HEK293 (cell line): ENCODE measurements around the gene GRIK4.
A peak's percentile ranks its signal among the peaks of the same experiment; 100 is the strongest.

ENCODE experiments used
- CTCF ChIA-PET: fragments of 350-600 bp; formaldehyde crosslinking; extraction: SDS; loops from one replicate; lab custom pipeline; 2021; ENCODE audit warnings: antibody characterized with exemption; lab: Yijun Ruan, JAX
- POLR2A ChIA-PET: fragments of 300-600 bp; formaldehyde crosslinking; extraction: SDS; loops from one replicate; lab custom pipeline; 2020; ENCODE audit warnings: antibody characterized with exemption, inconsistent platforms; lab: Yijun Ruan, JAX
- H3K27ac ChIP-seq: fragments of 200-500 bp; sonication (Bioruptor generic); 2 replicates; pipeline ENCODE4 v1.5.1; 2014; ENCODE audit warnings: low read depth, low read length, control low read depth, inconsistent platforms; ENCODE audit errors: extremely low read depth
- H3K36me3 ChIP-seq, 2 experiments: fragments of 200-500 bp in 1 of 2; sonication (Bioruptor generic) in 1 of 2; 1 replicate in 1 of 2; 2 replicates in 1 of 2; pipeline ENCODE4 v1.5.1; 2014 to 2017; ENCODE audit warnings: inconsistent platforms in 2 of 2, low read length in 2 of 2; ENCODE audit not compliant: control insufficient read depth in 2 of 2, insufficient read depth in 1 of 2
- H3K4me1 ChIP-seq: fragments of 200-500 bp; sonication (Bioruptor generic); 2 replicates; pipeline ENCODE4 v1.5.1; 2014; ENCODE audit warnings: mild to moderate bottlenecking, low read length, inconsistent platforms; ENCODE audit not compliant: control insufficient read depth, insufficient read depth
- H3K4me3 ChIP-seq: 2 replicates; pipeline ENCODE4 v1.5.1; 2011; ENCODE audit warnings: low read depth, mild to moderate bottlenecking, control low read depth, low read length, moderate library complexity
- H3K9me3 ChIP-seq: fragments of 200-500 bp; sonication (Bioruptor generic); 2 replicates; pipeline ENCODE4 v1.5.1; 2014; ENCODE audit warnings: low read depth, low read length, inconsistent platforms; ENCODE audit not compliant: control insufficient read depth, insufficient read depth
- AEBP2 ChIP-seq: fragments of 450-650 bp; formaldehyde crosslinking; IDR thresholded peaks from 2 replicates; pipeline ENCODE4 v1.5.1; 2016; ENCODE audit warnings: missing biosample characterization, missing genetic modification characterization, borderline replicate concordance
- GFI1B ChIP-seq: fragments of 450-650 bp; formaldehyde crosslinking; IDR thresholded peaks from 2 replicates; pipeline ENCODE4 v1.5.1; 2016; ENCODE audit warnings: missing biosample characterization, missing genetic modification characterization
- GLI2 ChIP-seq: fragments of 450-650 bp; formaldehyde crosslinking; IDR thresholded peaks from 2 replicates; pipeline ENCODE4; 2017; ENCODE audit warnings: missing biosample characterization, missing genetic modification characterization, low read depth, borderline replicate concordance
- HOXC10 ChIP-seq: sonication (generic); formaldehyde crosslinking; IDR thresholded peaks from 2 replicates; pipeline ENCODE4 v1.8.1; 2023; ENCODE audit warnings: mild to moderate bottlenecking, missing genetic modification reagents
- SALL2 ChIP-seq: fragments of 450-650 bp; formaldehyde crosslinking; IDR thresholded peaks from 2 replicates; pipeline ENCODE4 v1.5.0; 2017; ENCODE audit warnings: missing biosample characterization, mild to moderate bottlenecking, missing genetic modification characterization, borderline replicate concordance
- SP7 ChIP-seq: fragments of 450-650 bp; formaldehyde crosslinking; IDR thresholded peaks from 2 replicates; pipeline ENCODE4 v1.5.1; 2016; ENCODE audit warnings: missing biosample characterization, missing genetic modification characterization
- ZBTB11 ChIP-seq: fragments of 450-650 bp; formaldehyde crosslinking; conservative IDR thresholded peaks from 2 replicates; pipeline ENCODE4 v1.5.1; 2016; ENCODE audit warnings: low read depth, missing biosample characterization, missing genetic modification characterization
- ZBTB20 ChIP-seq: fragments of 450-650 bp; formaldehyde crosslinking; IDR thresholded peaks from 2 replicates; pipeline ENCODE4 v1.5.1; 2016; ENCODE audit warnings: missing biosample characterization, missing genetic modification characterization
- ZBTB6 ChIP-seq: fragments of 450-650 bp; formaldehyde crosslinking; IDR thresholded peaks from 2 replicates; pipeline ENCODE4 v1.5.1; 2017; ENCODE audit warnings: missing biosample characterization, missing genetic modification characterization
- ZBTB7A ChIP-seq: fragments of 450-650 bp; formaldehyde crosslinking; IDR thresholded peaks from 2 replicates; pipeline ENCODE4 v1.5.1; 2016; ENCODE audit warnings: low read depth, missing biosample characterization, missing genetic modification characterization
- ZBTB8A ChIP-seq: fragments of 450-650 bp; formaldehyde crosslinking; IDR thresholded peaks from 2 replicates; pipeline ENCODE4 v1.5.1; 2016; ENCODE audit warnings: missing biosample characterization, missing genetic modification characterization
- ZFP3 ChIP-seq: fragments of 450-650 bp; formaldehyde crosslinking; IDR thresholded peaks from 2 replicates; pipeline ENCODE4 v1.5.1; 2016; ENCODE audit warnings: low read depth, missing biosample characterization, missing genetic modification characterization
- ZNF175 ChIP-seq: fragments of 450-650 bp; formaldehyde crosslinking; IDR thresholded peaks from 2 replicates; pipeline ENCODE4 v1.5.1; 2016; ENCODE audit warnings: missing biosample characterization, missing genetic modification characterization
- ZNF324 ChIP-seq: fragments of 450-650 bp; formaldehyde crosslinking; IDR thresholded peaks from 2 replicates; pipeline ENCODE4 v1.5.1; 2016; ENCODE audit warnings: missing biosample characterization, missing genetic modification characterization
- ZNF341 ChIP-seq: fragments of 450-650 bp; formaldehyde crosslinking; IDR thresholded peaks from 2 replicates; pipeline ENCODE4; 2016; ENCODE audit warnings: low read depth, missing biosample characterization, missing genetic modification characterization
- ZNF362 ChIP-seq: fragments of 450-650 bp; formaldehyde crosslinking; IDR thresholded peaks from 2 replicates; pipeline ENCODE4 v1.5.1; 2016; ENCODE audit warnings: missing biosample characterization, missing genetic modification characterization
- ZNF510 ChIP-seq: fragments of 450-650 bp; formaldehyde crosslinking; IDR thresholded peaks from 2 replicates; pipeline ENCODE4 v1.5.1; 2018; ENCODE audit warnings: mild to moderate bottlenecking, missing genetic modification characterization, missing biosample characterization; ENCODE audit not compliant: insufficient replicate concordance
- ZNF521 ChIP-seq: fragments of 450-650 bp; formaldehyde crosslinking; IDR thresholded peaks from 2 replicates; pipeline ENCODE4 v1.5.1; 2017; ENCODE audit warnings: missing biosample characterization, mild to moderate bottlenecking, missing genetic modification characterization
- ZNF548 ChIP-seq: fragments of 450-650 bp; formaldehyde crosslinking; IDR thresholded peaks from 2 replicates; pipeline ENCODE4 v1.5.1; 2016; ENCODE audit warnings: missing biosample characterization, missing genetic modification characterization
- ZNF571 ChIP-seq: fragments of 450-650 bp; formaldehyde crosslinking; IDR thresholded peaks from 2 replicates; pipeline ENCODE4 v1.5.0; 2017; ENCODE audit warnings: missing biosample characterization, missing genetic modification characterization
- ZNF600 ChIP-seq: fragments of 450-650 bp; formaldehyde crosslinking; IDR thresholded peaks from 2 replicates; pipeline ENCODE4 v1.5.1; 2016; ENCODE audit warnings: missing biosample characterization, missing genetic modification characterization
- ZNF654 ChIP-seq: fragments of 450-650 bp; formaldehyde crosslinking; IDR thresholded peaks from 2 replicates; pipeline ENCODE4 v1.5.1; 2016; ENCODE audit warnings: low read depth, missing biosample characterization, missing genetic modification characterization
- ZNF707 ChIP-seq: fragments of 450-650 bp; formaldehyde crosslinking; IDR thresholded peaks from 2 replicates; pipeline ENCODE4 v1.5.1; 2016; ENCODE audit warnings: missing biosample characterization, missing genetic modification characterization
- ZSCAN5A ChIP-seq: fragments of 450-650 bp; formaldehyde crosslinking; IDR thresholded peaks from 2 replicates; pipeline ENCODE4 v1.5.1; 2016; ENCODE audit warnings: missing biosample characterization, missing genetic modification characterization

GRIK4 gene

GRCh38 chr11:120492486-120492885, 19.1 kb upstream of the GRIK4 start:
- ChIA-PET CTCF (interaction anchor here (2.2 kb wide), 1 partner anchor 19 kb away, joined by 7 read pairs; the partner anchor contains the start of gene GRIK4), POLR2A (no interaction called here)
- H3K27ac ChIP-seq = no peak overlapping the region

GRCh38 chr11:120494595-120494994, 17.0 kb upstream of the GRIK4 start:
- POLR2A ChIA-PET = no interaction called here
- Histone ChIP-seq H3K9me3 (no peaks in the 10 kb centered on the region), H3K27ac (no peak overlapping the region), H3K36me3 (no peaks in the 10 kb centered on the region), H3K4me3 (no peak overlapping the region), H3K4me1 (peaks cover 3% of the 10 kb centered on the region; the same call in 1 of the 2 replicates)
- TF ChIP-seq ZNF548 (tag by site-specific recombination) = no peak
- TF ChIP-seq ZNF175 (tag by site-specific recombination) = no peak
- no peak for TF ChIP-seq GFI1B
- no peak for TF ChIP-seq ZNF654
- no peak for TF ChIP-seq ZBTB11 (tag by site-specific recombination)
- TF ChIP-seq ZBTB6 = no peak
- no peak for TF ChIP-seq SP7 (tag by site-specific recombination)
- TF ChIP-seq ZNF324 (tag by site-specific recombination) = no peak
- CTCF ChIA-PET = interaction anchor here (0.7 to 2.2 kb wide), 2 partner anchors 17 to 191 kb away, joined by 4 to 7 read pairs; partner anchors contain the start of gene GRIK4

More at GRCh38 chr11:120492486-120492885, 19.1 kb upstream of the GRIK4 start:
- TF ChIP-seq ZNF510 (tag by site-specific recombination) = no peak
- TF ChIP-seq ZNF707 = no peak
- peak; percentile 31; the same call in 1 of the 2 replicates for TF ChIP-seq ZNF362 (tag by site-specific recombination)
- TF ChIP-seq, all 188 proteins: peak for 1
- Histone ChIP-seq H3K36me3 (peaks cover 0 to 1% of the 10 kb centered on the region in 2 experiments; a peak in 1 of 3 replicates), H3K9me3 (no peaks in the 10 kb centered on the region), H3K4me3 (no peak overlapping the region), H3K4me1 (peaks cover 3% of the 10 kb centered on the region; the same call in 1 of the 2 replicates)

GRCh38 chr11:120499088-120499487, 12.5 kb upstream of the GRIK4 start:
- Histone ChIP-seq H3K4me1 (peaks cover 5% of the 10 kb centered on the region; the same call in 1 of the 2 replicates), H3K4me3 (no peak overlapping the region), H3K36me3 (no peaks in the 10 kb centered on the region), H3K27ac (no peak overlapping the region), H3K9me3 (no peaks in the 10 kb centered on the region)
- POLR2A ChIA-PET = no interaction called here
- CTCF ChIA-PET = interaction anchor here (0.6 to 1.0 kb wide), 2 partner anchors 196 to 432 kb away, joined by 3 to 4 read pairs; no protein-coding TSS in a partner anchor
- no peak for TF ChIP-seq ZNF600 (tag by site-specific recombination)
- no peak for TF ChIP-seq ZFP3
- no peak for TF ChIP-seq SALL2
- no peak for TF ChIP-seq HOXC10 (CRISPR knock-in tag)
- TF ChIP-seq ZSCAN5A = no peak
- TF ChIP-seq ZBTB8A = no peak
- no peak for TF ChIP-seq GLI2 (tag by site-specific recombination)
- TF ChIP-seq ZNF521 (tag by site-specific recombination) = no peak
- no peak for TF ChIP-seq AEBP2 (tag by site-specific recombination)
- no peak for TF ChIP-seq ZBTB20 (tag by site-specific recombination)
- TF ChIP-seq ZNF341 (tag by site-specific recombination) = no peak
- no peak for TF ChIP-seq ZBTB7A (tag by site-specific recombination)
- no peak for TF ChIP-seq ZNF571 (tag by site-specific recombination)
- TF ChIP-seq ZNF707 = no peak
